GM13976 (cell line): Measurements from ENCODE around the gene SOAT2.

Experiments
- DNase-seq: peaks from one replicate; pipeline ENCODE4 v3.0.0; 2012; ENCODE audit warnings: low spot score
- in situ Hi-C: fragments of 300-500 bp; cut with MboI; formaldehyde crosslinking; loops from one replicate; pipeline ENCODE4 v1.12.0; 2022; ENCODE audit warnings: low sequenced_read_pairs, mixed read lengths, inconsistent platforms; ENCODE audit not compliant: unreplicated experiment
- TF ChIP-seq, protein P1 (sequence below): IDR thresholded peaks from 2 replicates; pipeline ENCODE4 v1.5.1; 2012; ENCODE audit warnings: borderline replicate concordance, mild to moderate bottlenecking; ENCODE audit not compliant: insufficient read depth; ENCODE audit errors: extremely low read depth, missing control alignments, control extremely low read depth

The SOAT2 gene

DNA sequence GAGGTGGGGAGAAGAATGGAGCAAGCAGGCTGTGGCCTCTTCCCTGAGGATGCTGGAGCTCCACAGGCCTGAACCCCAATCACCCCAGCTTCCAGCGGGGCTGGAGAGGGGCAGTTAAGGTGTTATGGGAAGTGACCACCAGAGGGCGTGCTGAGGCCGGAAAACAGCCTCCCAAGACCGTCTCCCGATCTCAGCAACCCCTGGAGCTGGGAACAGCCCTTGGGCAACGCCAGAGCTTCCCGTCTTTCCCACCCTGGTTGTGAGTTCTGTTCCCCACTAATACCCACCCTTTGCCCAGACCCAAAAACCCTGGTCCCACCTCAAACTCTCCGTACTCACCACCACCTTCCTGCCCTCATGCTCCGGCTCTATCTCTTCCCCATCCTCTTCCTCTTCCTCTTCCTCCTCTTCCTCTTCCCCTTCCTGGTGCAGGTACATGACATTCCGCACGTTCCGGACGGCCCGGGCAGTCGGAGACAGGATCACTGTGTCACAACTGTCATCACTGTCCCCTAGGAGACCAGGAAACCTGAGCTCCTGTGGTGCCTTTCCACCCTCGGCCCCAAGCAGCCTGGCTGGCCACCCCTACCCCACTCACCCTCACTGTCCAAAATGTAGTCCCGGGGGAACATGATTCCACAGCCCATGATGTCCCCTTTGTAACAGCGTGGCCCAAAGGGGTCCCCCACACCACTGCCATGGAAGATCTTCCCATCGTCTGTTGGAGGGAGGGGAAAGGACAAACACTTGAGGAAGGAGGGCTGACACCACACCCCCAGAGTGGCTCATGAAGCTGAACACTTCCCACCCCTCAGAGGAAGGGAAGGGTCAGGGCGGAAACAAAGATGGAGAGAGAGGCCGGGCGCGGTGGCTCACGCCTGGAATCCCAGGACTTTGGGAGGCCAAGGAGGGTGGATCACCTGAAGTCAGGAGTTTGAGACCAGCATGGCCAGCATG is 37.0 kb upstream of the SOAT2 start:
- TF ChIP-seq, protein P1, sequence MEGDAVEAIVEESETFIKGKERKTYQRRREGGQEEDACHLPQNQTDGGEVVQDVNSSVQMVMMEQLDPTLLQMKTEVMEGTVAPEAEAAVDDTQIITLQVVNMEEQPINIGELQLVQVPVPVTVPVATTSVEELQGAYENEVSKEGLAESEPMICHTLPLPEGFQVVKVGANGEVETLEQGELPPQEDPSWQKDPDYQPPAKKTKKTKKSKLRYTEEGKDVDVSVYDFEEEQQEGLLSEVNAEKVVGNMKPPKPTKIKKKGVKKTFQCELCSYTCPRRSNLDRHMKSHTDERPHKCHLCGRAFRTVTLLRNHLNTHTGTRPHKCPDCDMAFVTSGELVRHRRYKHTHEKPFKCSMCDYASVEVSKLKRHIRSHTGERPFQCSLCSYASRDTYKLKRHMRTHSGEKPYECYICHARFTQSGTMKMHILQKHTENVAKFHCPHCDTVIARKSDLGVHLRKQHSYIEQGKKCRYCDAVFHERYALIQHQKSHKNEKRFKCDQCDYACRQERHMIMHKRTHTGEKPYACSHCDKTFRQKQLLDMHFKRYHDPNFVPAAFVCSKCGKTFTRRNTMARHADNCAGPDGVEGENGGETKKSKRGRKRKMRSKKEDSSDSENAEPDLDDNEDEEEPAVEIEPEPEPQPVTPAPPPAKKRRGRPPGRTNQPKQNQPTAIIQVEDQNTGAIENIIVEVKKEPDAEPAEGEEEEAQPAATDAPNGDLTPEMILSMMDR, result peak; percentile 72
- DNase-seq, result peak; percentile 89
- in situ Hi-C loops, result no loop called here

DNA sequence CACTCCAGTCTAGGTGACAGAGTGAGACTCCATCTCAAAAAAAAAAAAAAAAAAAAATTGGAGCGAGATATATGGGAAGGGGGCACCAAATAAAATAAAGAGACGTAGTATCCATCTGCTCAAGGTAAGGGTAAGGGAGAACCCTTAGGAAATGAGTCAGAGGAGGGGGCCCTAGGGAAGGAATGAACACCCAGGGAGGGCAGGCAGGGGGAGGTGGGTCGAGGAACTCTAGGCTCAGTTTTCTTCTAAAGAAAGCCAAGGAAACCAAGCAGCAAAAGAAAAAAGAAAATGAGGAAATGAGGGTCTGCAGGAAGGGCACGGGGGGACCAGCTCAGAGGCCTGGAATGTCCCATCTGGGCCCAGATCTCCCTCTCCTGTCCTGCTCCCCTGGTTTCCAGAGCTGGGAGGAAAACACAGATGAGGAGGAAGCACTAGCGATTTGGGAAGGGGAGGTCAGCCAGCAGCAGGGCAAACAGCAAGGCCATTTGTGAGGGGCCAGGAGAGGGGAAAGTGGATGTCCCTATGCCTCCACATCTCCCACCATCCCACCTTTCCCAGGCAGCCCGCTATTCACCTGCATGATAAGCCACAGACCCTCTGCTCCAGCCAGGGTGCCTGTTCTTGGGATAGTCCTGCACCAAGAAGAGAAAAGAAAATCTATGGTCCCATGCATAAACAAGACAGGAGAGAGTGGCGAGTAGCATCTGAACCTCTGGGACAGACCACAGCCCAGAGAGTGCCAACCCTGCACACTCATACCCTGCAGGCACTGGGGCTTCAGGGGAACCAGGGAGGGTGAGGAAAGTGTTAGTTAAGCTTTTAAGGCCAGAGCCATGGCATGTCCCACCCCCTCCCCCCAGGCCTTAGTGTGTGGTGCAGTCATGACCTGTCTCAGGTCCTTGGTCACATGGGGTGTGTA is 36.0 kb upstream of the SOAT2 start:
- in situ Hi-C loops, result no loop called here
- TF ChIP-seq, protein P1, result no peak
- DNase-seq, result no peak

DNA sequence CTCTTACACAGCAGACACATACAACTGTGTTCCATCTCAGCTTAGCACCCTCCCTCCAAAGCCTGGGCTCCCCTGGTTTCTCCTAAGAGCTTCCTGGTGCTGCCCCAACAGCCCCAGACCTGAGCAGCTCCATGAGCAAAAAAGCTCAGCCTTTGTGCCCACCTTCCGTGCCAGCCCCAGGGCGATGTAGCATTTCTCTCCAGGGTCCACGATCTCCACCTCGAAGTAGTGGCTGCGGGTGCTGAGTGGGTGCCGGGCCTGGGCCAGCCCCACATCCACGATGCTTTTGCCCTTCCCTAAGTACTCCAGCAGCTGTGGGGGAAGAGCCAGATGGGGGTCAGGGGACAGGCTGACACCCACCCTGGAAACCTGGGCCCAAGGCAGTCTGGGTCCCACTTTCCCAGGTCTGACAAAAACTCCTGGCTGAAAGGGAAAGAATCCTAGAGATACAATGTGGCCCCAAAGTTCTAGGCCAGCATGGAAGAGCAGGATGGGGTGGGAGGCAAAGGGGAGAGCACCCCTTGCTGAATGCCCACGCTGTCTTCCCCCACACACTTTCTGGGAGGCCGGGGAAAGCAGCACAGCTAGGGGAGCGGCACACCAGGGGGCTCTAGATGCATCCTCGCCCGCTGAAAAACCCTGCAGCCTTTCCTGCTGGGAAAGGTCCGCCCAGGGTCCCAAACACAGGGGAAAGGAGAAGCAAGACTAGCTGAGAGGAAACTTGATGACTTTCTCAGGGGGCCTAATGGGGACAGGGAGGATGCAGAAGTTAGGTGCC is 35.1 kb upstream of the SOAT2 start:
- DNase-seq, result no peak
- in situ Hi-C loops, result no loop called here

DNA sequence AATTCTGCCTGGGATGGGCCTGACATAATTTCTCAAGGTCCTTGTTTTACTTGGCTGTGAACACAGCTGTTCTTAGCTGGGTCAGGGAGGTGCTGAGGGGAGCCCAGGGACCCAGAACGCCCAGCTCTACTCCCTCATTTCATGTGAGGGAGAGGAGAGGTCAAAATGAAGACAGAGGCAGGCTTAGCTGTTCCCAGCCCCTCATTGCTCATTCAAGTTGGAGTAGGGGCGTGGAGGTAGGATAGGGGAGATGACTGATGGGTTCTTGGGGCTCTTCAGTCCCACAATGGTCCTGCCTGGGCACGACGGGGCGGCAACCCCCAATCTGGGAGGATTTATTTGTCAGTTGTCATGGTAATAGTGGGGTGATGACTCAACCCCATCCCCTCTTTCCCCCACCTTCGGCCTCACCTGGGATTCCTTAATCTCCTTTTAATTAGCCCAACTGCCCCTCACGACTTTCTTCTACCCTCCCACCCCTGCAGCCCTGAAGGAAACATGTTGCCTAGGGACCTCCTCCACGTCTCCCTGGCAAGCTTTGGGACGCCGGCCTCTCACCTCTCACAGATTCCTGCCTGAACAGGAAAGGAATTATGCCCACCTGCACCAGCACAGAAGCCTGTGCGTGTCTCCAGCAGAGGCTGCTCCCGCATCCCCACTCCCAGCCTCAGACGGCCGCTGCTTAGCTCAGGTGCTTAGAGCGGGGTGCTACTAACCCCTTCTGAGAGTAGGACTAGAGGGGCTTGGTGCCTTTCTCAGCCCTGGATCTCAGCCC is 34.3 kb upstream of the SOAT2 start:
- in situ Hi-C loops, result no loop called here
- TF ChIP-seq, protein P1, result no peak
- no peak for DNase-seq

More for the DNA sequence above, 35.1 kb upstream of the SOAT2 start:
- TF ChIP-seq, protein P1, result no peak

DNA sequence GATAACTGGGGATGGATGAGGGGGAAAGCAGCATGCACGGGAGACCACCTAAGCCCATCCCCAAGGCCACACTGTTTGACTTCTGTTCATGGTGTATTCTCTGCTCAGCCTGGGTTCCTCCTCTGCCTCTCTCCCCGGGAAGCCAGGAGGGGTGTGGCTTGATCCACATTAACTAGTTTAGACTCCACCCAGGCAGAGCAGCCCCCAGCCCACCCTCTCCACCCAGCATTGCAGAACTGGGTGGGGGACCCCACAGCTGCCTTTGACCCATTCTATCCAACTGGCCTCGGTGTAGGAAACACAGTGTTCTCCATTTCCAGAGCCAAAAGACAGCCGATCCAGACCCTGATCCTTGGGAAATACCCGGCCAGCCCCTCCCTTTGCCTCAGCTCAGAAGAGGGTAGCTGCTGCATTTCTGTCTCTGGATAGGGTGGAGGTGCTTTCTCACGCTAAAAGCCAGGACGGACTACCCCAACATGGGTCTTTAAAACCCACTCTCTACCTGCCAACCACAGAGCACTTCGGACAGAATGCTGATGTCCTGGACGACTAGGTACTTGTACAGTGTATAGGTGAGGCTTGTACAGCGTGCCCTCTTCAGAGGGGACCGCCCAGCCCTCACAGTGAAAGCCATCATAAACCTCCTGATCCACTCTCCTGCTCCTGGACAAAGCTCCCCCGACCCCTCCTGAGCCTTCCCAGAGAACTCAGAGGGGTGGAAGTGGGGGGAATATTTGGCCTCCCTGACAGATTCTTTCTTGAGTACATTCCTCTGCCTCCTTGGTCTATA is 33.5 kb upstream of the SOAT2 start:
- no peak for DNase-seq
- in situ Hi-C loops, result no loop called here
- TF ChIP-seq, protein P1, result no peak
